B cell (primary cell): ENCODE data around the gene PCNX4.

Experiments
- EZH2 ChIP-seq: IDR thresholded peaks from 2 replicates; pipeline ENCODE4 v1.6.1; 2012; ENCODE audit warnings: borderline replicate concordance, low read depth, mild to moderate bottlenecking, moderate library complexity, low read length; ENCODE audit not compliant: insufficient read depth, poor library complexity, severe bottlenecking
- TF ChIP-seq, protein P1 (sequence below): fragments of 200-600 bp; IDR thresholded peaks from one replicate; pipeline ENCODE4 v1.8.0; 2022; ENCODE audit warnings: antibody characterized with exemption, mild to moderate bottlenecking

DNA sequence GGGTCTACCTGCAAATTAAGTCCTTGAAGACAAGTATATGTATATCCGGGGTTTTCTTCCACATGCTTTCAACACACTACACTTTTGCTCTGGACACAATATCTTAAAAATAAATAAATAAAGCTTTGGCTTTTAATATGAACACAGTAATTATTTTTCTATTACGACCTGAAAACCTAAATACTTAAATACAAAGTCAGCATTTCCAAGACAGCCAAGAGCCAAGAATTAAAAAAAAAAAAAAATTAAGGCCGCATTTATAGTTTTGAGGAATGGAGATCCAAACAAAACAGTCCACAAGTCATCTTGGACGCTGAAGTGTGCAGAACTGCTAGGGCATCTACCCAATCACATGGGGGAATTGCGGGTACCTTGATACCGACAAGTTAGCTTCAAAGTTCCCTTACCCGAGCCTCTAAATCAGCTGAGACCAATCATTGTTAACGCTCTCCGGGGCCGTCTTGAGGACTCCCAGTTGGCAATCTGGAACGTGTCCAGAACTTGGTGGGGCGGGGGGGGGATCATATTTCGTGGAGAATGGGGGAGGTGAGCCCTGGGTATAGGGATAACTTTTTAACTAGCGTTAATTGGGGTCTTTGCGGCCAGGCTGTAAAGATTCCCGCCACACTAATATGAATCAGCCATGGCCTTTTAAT lies 731 bp upstream of the PCNX4 start:
- TF ChIP-seq, protein P1, sequence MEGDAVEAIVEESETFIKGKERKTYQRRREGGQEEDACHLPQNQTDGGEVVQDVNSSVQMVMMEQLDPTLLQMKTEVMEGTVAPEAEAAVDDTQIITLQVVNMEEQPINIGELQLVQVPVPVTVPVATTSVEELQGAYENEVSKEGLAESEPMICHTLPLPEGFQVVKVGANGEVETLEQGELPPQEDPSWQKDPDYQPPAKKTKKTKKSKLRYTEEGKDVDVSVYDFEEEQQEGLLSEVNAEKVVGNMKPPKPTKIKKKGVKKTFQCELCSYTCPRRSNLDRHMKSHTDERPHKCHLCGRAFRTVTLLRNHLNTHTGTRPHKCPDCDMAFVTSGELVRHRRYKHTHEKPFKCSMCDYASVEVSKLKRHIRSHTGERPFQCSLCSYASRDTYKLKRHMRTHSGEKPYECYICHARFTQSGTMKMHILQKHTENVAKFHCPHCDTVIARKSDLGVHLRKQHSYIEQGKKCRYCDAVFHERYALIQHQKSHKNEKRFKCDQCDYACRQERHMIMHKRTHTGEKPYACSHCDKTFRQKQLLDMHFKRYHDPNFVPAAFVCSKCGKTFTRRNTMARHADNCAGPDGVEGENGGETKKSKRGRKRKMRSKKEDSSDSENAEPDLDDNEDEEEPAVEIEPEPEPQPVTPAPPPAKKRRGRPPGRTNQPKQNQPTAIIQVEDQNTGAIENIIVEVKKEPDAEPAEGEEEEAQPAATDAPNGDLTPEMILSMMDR: no peak
- no peak for TF ChIP-seq EZH2
